ENCODE results near the gene RPA1. TPM values are rescaled to one million over a fixed set of nuclear protein-coding genes. Genes with fewer than 3 reads are reported as not detected.

RPA1 gene
- polyA plus RNA-seq, 1 donor: 40.3 TPM

- DNase-seq: no peak
These were observed 82.3 kb downstream of the RPA1 start for GRCh38 chr17:1912146-1912545.

- DNase-seq: no peak
These were observed 83.9 kb downstream of the RPA1 start for GRCh38 chr17:1913702-1914101.

DNA sequence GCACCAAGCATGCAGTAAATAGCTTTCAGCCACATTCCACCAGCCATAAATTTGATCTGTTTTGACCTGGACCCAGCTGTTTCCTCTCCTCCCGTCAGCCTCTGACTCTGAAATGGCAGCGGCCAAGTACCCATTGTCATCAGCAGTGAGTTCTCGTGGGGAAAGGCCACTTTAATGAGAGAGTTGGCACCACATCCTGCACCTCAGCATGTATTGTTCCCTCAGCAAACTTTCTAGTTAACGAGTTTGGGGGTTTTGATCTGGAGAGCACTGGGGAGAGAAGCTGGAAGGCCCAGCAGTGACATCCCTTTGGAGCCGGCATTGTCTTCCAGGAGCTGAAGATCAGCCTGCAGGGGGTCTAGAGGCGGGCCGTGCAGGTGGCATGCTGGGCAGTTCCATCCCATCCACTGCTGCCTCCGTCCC is 84.9 kb downstream of the RPA1 start:
- DNase-seq: no peak

DNA sequence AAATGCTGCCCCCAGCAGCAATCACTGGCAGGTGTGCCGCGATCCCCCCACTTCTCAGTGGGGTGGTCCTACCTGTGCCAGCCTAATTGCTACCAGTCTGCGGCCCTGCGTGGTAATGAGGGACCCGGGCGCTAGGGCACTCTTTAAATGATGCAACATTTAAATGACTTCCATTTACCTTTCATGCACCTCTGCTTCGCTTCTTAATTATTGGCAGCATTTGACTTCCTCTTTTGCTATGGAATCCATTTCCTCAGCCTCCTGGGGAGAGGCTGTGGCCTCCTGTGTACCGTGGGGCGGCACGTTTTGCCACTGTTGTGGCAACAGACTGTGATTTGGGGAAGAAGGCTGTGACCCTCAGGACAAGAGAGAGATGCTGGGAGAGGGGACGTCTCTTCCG is 86.1 kb downstream of the RPA1 start:
- DNase-seq: no peak

- DNase-seq: no peak
These were observed 86.5 kb downstream of the RPA1 start for GRCh38 chr17:1916316-1916715.

DNA sequence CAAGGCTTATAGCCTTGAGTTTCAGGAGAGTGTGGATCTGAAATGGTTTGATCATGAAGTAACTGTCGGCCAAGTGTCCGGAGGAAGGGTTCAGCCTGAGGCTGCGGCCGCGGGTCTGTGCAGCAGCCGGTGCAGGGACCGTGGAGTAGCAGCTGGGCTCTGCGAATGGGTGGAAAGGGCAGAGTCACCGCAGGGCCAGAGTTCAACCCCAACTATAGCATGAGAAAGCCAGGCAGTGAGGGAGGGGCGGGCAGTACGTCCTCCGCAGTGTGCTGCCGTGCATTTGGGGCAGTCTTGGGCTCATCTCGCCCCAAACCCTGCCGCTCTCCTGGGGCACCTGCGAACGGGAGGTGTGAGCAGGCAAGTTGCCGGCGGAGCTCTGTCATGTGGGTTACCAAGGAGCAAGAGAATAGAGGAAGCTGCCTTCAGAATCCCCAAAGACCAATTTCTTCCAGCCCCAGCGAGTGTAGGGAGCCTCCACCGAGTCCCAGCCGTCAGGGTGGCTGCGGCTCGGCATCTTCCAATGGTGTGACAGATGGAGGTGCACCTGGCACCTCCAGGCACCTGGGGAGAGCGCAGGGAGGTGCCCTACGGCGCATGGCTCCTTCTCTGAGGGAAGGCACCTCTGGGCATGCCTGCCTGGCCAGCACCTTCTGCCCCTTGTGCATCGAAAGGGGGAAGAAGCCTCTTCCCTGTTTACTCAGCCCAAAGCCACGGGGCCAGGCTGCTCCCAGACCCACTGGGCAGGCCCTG is 87.3 kb downstream of the RPA1 start:
- no peak for DNase-seq

GRCh38 chr17:1918346-1919162 is 88.7 kb downstream of the RPA1 start:
- DNase-seq: no peak

DNA sequence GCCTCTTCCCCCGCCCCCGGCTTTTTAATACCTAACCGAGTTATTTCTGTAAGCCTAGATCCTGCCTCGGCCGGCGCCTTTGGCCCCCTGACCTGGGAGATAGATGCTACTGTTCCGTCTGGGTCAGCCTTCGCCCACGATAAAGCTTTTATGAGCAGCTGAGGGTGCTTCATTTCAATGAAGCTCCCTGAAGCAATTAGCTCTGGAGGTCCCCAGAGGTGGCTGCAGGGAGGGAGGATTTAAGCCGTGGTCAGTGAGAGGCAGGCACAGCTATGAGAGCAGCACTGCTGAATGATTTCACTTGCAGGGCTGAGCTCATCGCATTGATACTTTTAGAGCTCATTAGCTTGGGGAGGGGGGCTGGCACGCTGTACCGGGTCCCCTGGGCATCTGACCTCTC is 89.4 kb downstream of the RPA1 start:
- DNase-seq: no peak

DNA sequence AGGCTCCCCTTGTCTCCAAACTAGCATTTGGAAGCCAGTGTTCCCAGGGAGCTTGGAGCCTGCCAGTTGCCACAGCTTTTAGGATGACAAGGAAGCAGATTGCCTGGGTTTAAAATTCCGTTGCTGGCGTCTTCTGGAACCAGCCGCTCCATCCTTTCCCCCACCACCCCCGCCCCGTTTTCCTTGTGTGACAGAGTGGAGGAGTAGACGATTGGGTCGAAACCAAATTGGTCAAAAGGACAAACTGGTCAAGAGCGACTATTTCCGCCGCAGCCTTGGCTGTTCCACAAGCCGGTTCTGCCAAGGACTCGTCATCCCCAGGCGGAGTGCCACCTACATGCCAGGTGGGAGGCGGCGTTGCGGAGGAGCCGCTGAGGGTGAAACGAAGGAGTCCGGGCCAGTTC is 91.1 kb downstream of the RPA1 start:
- no peak for DNase-seq

DNA sequence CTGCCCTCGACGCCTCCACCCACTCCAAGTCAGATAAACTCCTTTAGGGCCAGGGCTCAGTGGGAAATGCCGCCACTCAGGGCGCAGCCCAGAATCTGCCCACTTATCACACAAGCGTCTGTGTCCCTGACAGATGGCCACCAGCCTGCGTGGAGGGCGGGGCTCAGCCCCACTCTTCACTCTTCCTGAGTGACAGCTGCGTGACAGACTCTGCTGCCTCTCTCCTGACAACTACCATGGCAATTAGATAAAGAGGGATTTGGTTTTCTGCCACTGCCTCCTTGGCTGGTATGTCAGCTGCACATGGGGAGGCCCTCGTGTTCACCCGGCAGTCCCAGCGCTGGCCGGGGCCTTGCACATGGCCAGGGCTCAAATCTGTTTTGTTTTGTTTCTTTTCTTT is 99.2 kb downstream of the RPA1 start:
- no peak for DNase-seq

DNA sequence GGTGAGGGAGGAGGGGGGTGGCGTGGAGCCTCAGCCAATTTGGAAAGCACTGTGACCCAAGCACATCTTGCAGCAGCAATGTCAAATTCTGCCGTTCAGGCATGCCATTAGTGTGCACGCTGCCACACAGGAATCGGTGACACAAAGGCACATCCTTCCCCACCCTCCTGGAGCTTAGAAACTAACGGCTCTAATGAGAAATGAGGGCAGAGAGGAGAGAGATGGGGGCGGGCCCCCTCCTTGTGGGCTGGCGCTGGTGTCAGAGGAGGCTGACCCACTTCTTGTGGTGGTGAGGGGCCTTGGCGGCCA is 100.5 kb downstream of the RPA1 start:
- DNase-seq: no peak

GRCh38 chr17:1931844-1932579 is 102.2 kb downstream of the RPA1 start:
- peak; percentile 56 for DNase-seq

GRCh38 chr17:1933875-1934715 is 104.3 kb downstream of the RPA1 start:
- DNase-seq: no peak

DNA sequence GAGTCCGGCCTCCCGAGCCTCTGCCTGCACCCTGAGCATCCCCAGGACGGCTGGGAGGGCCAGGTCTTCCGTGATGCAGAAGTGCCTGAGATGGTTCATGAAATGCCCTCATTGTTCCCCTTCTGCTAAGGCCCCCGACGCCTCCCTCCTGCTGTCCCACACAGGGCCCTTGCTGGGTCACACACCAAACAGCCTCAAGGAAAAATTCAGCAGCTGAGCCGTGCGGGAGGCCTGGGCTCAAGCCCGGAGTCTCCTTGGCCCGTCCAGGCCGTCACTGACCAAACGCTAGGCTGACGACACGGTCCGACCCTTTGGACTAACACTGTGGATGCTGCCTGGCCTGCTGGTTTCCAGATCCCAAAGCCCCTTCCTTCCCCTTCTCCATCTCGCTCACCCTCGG is 105.1 kb downstream of the RPA1 start:
- DNase-seq: no peak

- DNase-seq: no peak
These were observed 107.0 kb downstream of the RPA1 start for GRCh38 chr17:1936766-1937165.

DNA sequence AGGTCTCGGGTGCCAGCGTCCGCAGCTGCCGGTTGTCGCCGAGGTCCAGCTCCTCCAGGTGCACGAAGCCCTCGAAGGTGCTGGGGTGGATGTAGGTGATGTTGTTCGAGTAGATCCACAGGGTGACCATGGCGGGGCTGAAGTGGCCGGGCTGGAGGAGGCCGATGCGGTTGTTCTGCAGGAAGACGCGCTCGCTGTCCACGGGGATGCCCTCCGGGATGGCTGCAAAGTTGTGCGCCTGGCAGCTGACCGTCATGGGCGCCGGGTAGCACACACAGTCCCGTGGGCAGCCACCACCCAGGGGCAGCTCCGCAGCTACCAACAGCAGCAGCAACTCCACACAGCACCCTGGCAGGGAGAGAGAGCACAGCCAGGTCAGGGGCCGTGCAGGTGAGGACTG is 107.7 kb downstream of the RPA1 start:
- no peak for DNase-seq

- peak; percentile 54 for DNase-seq
These were observed 110.4 kb downstream of the RPA1 start for GRCh38 chr17:1939981-1940809.

- no peak for DNase-seq
These were observed 111.0 kb downstream of the RPA1 start for GRCh38 chr17:1940810-1941185.

- no peak for DNase-seq
These were observed 111.7 kb downstream of the RPA1 start for GRCh38 chr17:1941272-1942065.

DNA sequence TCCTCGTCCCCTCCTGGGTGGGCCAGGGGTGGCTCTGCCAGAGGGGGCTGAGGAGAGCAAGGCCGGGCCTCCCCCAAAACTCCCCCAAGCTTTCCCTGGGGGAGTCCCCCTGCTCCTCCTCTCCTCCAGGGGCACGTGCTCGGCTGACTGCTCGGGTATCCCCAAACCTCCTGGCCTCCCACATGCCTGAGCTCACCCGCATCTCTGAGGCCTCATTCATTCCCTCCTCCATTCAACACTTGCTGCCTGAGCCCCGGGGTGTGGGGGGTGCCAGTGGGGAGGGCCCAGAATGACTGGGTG is 112.2 kb downstream of the RPA1 start:
- DNase-seq: no peak

All from hindlimb muscle (tissue), 1 donor.